Sciatic nerve (tissue), 2 donors: ENCODE data around the gene POFUT2. TPM values are rescaled to one million over a fixed set of nuclear protein-coding genes. Genes with fewer than 3 reads are reported as not detected.
A peak's percentile ranks its signal among the peaks of the same experiment; 100 is the strongest.

Source experiments
- ATAC-seq: fragments of 200-7000 bp; cut with Tn5 transposase; one replicate; pipeline ENCODE4 v1.9.1; 2020; ENCODE audit warnings: mild to moderate bottlenecking, moderate library complexity
- DNase-seq: peaks from one replicate; pipeline ENCODE4 v3.0.0-alpha.2; 2020; ENCODE audit warnings: low spot score
- intact Hi-C: fragments of 100-400 bp; cut with DNase I; formaldehyde crosslinking; loops from one replicate; pipeline ENCODE4 v1.14.2; 2022
- total RNA-seq: library from RNA; stranded (reverse); fragmentation: NEBNext Ultra II Directional; extraction: Animal tissue kit (Norgen Biotek cat#: 25700); gene quantifications from one replicate; pipeline ENCODE4 v1.2.1, GENCODE V29; 2021
- donor health status: DM: no; HTN: no; CAD: no.
- donor health status: DM: no; HTN: no; CAD: no.

The POFUT2 gene
- total RNA-seq, 1 donor from 2014 or later: 44.2 TPM

DNA sequence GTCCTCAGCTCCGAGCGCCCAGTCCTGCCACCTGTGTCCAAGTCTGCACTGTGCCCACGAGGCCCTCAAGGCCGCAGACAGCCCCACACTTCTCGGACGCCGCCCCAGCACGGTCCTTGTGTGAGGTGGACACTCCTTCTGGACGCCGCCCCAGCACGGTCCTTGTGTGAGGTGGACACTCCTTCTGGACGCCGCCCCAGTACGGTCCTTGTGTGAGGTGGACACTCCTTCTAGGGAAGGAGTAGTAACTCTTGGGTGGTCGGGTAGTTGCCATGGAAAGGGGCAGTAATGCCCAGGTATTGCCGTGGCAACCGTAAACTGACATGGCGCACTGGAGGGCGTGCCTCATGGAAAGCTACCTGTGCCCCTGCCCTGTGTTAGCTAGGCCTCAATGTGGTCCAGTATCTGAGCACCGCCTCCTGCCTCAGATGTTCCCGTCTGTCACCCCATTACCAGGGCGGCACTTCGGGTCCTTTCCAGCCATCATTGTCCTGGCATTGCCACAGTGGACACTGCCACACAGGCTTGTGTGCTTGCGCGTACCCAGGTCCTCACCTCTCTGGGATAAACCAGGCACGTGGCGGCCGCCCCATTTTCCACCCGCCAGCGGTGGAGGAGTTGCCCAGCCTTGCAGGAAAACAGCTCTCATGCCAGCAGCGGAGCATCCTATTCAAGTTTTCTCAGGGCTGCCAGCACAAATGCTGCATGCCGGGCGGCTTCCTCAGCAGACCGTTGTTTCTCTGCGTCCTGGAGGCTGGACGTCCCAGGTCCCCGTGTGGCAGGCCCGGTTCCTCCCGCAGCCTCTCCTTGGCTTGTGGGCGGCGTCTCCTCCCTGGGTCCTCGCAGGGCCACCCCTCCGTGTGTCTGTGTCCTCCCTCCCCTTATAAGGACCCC, 40.8 kb upstream of the POFUT2 start:
- ATAC-seq (no peak), DNase-seq (peak; percentile 61)
- intact Hi-C loops: no loop called here

DNA sequence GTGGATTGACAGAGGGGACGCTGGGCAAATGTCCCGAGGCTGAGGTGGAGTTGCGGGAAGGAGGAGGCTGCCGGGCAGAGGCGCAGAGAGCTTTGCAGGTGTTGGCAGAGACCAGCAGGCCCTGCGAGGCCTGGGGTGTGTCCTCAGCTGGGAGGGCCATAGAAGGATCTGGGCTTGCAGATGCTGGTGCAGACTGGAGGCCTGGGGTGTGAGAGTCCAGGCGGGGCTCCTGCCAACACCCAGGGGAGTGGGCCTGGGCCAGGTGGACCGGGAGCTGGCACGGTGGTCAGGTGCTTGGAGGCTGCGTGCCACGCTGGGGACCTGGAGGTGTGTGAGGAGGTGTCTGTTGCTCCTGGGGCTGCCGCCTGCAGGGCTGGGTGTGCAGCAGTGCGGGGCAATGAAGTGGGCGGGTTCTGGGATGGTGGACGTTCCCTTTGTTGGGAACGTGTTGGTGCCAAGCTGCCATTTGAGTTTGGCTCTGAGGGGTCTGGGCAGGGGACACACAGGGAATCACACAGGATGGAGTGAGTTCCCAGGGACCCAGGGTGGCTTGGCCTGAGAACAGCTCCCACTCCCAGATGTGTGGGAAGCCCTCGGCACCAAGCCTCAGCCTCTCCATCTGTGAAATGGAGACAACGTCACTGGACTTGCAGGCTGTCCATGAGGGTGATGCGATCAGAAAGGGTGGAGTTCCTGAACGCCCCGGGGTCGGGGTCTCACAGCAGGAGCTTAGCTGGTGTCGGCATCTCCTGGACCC, 39.9 kb upstream of the POFUT2 start:
- ATAC-seq (no peak), DNase-seq (peak; percentile 58)
- intact Hi-C loops: no loop called here

- ATAC-seq (no peak), DNase-seq (peak; percentile 55)
- intact Hi-C loops: no loop called here
Observed at GRCh38 chr21:45326891-45327440, 39.3 kb upstream of the POFUT2 start.

- intact Hi-C loops: no loop called here
Observed at GRCh38 chr21:45326169-45326851, 38.6 kb upstream of the POFUT2 start.

GRCh38 chr21:45325206-45326168, 37.8 kb upstream of the POFUT2 start:
- intact Hi-C loops: no loop called here
- no peak for ATAC-seq
- DNase-seq: peak; percentile 62

More at GRCh38 chr21:45326169-45326851, 38.6 kb upstream of the POFUT2 start:
- DNase-seq (peak; percentile 67), ATAC-seq (peak; percentile 41)

- DNase-seq: peak; percentile 61
- intact Hi-C loops: no loop called here
- ATAC-seq: no peak
Observed at GRCh38 chr21:45324489-45325205, 37.0 kb upstream of the POFUT2 start.

DNA sequence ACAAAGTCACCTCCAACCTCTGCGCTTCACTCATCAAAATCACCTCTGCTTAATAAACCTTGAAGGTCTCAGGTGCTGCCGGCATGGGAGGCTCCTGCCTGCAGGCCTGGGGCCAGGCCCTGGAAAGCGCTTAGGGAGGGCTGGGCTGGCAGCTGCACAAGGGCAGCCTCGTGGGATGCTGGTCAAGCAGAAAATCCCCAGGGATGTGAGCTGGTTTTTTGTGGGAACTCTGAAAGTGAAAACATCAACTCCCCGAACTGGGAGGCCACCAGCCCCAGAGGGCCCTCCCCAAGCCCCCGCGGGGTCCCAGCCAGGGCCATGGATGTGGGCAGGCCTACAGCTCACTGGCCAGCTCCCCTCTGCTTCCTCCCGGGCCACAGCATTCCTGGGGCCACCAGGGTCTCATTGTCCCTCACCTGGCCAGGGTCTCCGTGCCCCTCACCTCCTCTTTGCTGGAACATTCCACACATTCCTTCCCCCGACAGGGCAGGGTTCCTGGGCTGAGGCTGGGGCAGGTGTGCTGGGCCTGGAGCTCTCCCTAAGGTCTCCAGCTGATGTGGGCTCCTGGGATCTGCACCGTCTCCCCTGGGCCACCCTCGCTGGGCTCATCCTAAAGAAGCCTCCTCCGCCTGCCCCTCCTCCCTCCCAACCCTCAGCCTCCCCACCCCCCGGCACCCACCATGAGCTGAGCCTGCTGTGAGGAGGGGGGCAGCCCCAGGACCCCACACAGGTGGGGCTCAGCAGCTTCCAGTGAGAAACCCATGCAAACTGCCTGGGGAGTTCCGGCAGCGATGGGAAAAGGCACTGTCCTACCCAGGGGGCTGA, 36.0 kb upstream of the POFUT2 start:
- no peak for ATAC-seq
- DNase-seq: peak; percentile 58
- intact Hi-C loops: no loop called here

- intact Hi-C loops: no loop called here
- no peak for ATAC-seq
- DNase-seq: peak; percentile 70
Observed at GRCh38 chr21:45322960-45323461, 35.3 kb upstream of the POFUT2 start.

GRCh38 chr21:45322231-45322959, 34.7 kb upstream of the POFUT2 start:
- DNase-seq (peak; percentile 55), ATAC-seq (no peak)
- intact Hi-C loops: no loop called here

GRCh38 chr21:45320261-45321025, 32.7 kb upstream of the POFUT2 start:
- ATAC-seq: no peak
- peak; percentile 64 for DNase-seq
- intact Hi-C loops: no loop called here

DNA sequence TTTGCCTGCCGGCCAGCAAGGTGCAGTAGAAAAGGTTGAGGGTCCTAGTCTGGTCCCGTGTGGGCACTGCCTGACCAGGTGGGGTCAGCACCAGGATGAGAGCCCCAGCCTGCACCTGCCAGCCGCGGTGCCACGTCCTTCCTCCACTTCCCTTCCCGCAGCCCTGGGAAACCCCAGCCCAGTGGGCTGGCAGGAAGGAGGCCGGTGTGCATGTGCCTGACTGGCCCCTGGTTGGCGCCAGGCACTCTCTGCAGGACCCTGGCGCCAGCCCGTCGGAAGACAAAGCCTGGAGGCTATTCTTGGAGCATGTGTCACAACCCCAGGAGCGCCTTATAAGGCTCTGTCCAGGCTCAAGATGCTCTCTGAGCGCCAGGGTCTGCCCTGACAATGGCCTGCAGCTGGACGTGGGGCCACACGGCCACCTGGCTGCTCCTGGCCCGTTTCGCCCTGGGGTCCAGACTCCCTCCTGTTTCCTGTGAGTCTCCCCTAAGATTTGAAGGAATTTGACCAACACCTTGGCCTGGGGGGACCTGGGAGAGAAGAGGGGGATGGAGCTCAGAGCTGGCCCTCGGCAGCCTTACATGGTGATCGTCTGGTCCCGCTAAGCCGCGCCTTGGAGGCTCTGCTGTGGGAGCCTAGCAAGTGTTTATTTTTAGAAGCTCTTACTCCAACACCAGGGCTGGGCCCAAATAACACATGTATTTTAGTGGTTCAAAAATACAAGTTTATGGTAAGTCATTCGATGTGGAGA, 31.9 kb upstream of the POFUT2 start:
- intact Hi-C loops: no loop called here
- DNase-seq (peak; percentile 59), ATAC-seq (peak; percentile 42)

DNA sequence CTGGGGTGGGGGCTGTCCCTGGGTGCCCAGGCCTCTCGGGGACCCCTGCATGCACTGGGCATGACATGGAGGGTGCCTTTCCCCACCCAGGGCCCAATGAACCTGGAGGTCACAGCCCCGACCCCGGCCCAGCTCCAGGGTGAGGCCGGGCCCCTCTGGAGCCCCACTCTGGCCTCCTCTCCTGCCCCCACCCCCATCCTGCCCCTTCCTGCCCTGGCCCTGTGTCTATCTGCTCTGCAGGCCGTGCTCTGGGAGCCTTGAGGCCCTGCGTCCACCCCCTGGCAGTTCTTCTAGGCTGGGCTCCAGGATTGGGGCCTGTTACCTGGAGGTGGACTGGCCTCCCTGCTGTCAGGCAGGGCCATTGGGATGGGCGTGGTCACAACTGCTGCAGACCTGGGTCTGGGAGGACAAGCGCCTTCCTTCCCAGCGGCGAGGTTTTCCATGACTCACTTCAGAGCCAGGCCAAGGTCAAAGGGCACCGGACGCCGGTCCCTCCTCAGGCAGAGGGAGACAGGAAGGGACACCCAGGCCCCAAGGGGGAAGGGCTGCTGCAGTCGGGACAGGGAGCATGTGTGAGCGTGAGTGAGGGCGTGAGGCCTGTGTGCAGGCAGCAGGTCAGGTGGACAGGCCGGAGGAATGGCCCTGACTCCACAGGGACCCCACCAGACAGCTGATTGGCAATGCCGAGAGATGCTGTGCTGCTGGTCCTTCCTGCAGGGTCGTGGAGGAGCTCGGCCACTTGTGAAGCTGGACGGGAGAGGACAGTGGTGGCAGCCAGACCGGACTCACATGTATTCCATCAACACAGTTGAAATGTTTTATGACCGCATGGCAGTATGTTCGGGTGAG, 31.1 kb upstream of the POFUT2 start:
- DNase-seq (peak; percentile 81), ATAC-seq (peak; percentile 43)
- intact Hi-C loops: no loop called here

DNA sequence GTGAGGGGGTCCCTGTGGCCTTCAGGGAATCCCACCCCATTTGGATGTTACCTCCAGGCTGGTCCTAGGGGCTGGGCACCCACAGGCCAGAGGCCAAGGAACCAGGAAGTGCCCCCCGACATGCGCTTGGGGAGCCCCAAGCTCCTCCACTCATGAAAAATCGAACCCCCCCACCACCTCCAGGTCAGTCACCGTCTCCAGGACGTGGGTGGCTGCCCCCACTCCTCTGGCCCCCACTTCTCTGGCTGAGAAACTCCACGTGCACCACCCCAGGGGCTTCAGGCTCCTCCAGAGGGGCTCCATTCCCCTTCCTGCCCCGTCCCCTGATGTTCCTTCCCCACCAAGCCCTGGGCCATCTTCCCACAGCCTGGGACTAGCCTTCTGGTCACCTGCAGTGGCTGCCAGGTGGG, 30.5 kb upstream of the POFUT2 start:
- intact Hi-C loops: no loop called here
- DNase-seq: peak; percentile 59
- ATAC-seq: no peak
